HEK293T (cell line): ENCODE data around the gene NPHS1.
A peak's percentile ranks its signal among the peaks of the same experiment; 100 is the strongest.

Experiments
- CTCF ChIA-PET: fragments of 350-600 bp; formaldehyde crosslinking; extraction: SDS; loops from one replicate; lab custom pipeline; 2021; ENCODE audit warnings: antibody characterized with exemption, inconsistent platforms; lab: Yijun Ruan, JAX
- POLR2A ChIA-PET: fragments of 350-600 bp; formaldehyde crosslinking; extraction: SDS; loops from one replicate; lab custom pipeline; 2020; ENCODE audit warnings: antibody characterized with exemption, inconsistent platforms; lab: Yijun Ruan, JAX
- DNase-seq: peaks from one replicate; pipeline ENCODE4 v3.0.0; 2012; ENCODE audit warnings: mixed read lengths; ENCODE audit errors: extremely low spot score
- ARNT ChIP-seq: fragments of 450-650 bp; IDR thresholded peaks from 2 replicates; pipeline ENCODE4 v1.6.1; 2017; ENCODE audit warnings: mild to moderate bottlenecking
- BHLHE40 ChIP-seq: fragments of 450-650 bp; IDR thresholded peaks from 2 replicates; pipeline ENCODE4 v1.6.1; 2016; ENCODE audit warnings: mild to moderate bottlenecking, moderate library complexity, borderline replicate concordance
- CTBP1 ChIP-seq: fragments of 450-650 bp; IDR thresholded peaks from 2 replicates; pipeline ENCODE4 v1.6.1; 2016; ENCODE audit warnings: borderline replicate concordance
- ELF4 ChIP-seq: fragments of 450-650 bp; IDR thresholded peaks from 2 replicates; pipeline ENCODE4 v1.6.1; 2017; ENCODE audit warnings: antibody characterized with exemption
- FOXA1 ChIP-seq: fragments of 450-650 bp; IDR thresholded peaks from 2 replicates; pipeline ENCODE4 v1.6.1; 2016; ENCODE audit warnings: mild to moderate bottlenecking
- FOXK2 ChIP-seq: fragments of 450-650 bp; IDR thresholded peaks from 2 replicates; pipeline ENCODE4 v1.6.1; 2016; ENCODE audit warnings: mild to moderate bottlenecking
- FOXM1 ChIP-seq: fragments of 450-650 bp; IDR thresholded peaks from 2 replicates; pipeline ENCODE4 v1.6.1; 2017; ENCODE audit warnings: mild to moderate bottlenecking, borderline replicate concordance
- HDGF ChIP-seq: fragments of 450-650 bp; IDR thresholded peaks from 2 replicates; pipeline ENCODE4 v1.6.1; 2017; ENCODE audit warnings: antibody characterized with exemption, borderline replicate concordance
- L3MBTL2 ChIP-seq: fragments of 450-650 bp; conservative IDR thresholded peaks from 2 replicates; pipeline ENCODE4 v1.6.1; 2016; ENCODE audit warnings: mild to moderate bottlenecking
- LEF1 ChIP-seq: fragments of 450-650 bp; IDR thresholded peaks from 2 replicates; pipeline ENCODE4 v1.6.1; 2017; ENCODE audit warnings: mild to moderate bottlenecking, borderline replicate concordance
- NFRKB ChIP-seq: fragments of 450-650 bp; IDR thresholded peaks from 2 replicates; pipeline ENCODE4 v1.6.1; 2016; ENCODE audit warnings: mild to moderate bottlenecking, moderate library complexity
- SP1 ChIP-seq: fragments of 450-650 bp; IDR thresholded peaks from 2 replicates; pipeline ENCODE4 v1.6.1; 2017
- SUZ12 ChIP-seq: fragments of 450-650 bp; IDR thresholded peaks from 2 replicates; pipeline ENCODE4 v1.6.1; 2016; ENCODE audit warnings: mild to moderate bottlenecking
- TARDBP ChIP-seq: fragments of 450-650 bp; IDR thresholded peaks from 2 replicates; pipeline ENCODE4 v1.6.1; 2016
- ZNF384 ChIP-seq: fragments of 450-650 bp; IDR thresholded peaks from 2 replicates; pipeline ENCODE4 v1.6.1; 2016
- TF ChIP-seq, protein P1 (sequence below): fragments of 450-650 bp; IDR thresholded peaks from 2 replicates; pipeline ENCODE4 v1.6.1; 2016

NPHS1 gene

DNA sequence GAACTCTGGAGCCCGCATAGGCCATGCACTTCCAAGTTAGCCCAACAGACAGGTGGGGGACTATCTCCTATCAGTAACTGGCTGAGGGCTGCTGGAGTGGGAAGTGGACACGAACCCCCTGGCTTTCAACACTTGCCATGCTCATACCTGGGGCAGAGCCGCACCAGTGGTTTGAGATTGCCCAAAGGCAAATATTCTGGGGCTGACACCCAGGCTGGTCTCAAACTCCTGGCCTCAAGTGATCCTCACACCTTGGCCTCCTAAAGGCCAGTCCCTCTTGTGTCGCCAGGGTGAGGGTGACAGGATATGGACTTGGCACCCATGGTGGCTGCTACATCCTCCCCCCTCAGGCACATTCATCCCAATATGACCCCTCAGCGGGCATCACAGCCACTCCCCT is 34.9 kb upstream of the NPHS1 start:
- no peak for DNase-seq
- TF ChIP-seq FOXM1 = no peak
- POLR2A ChIA-PET = no interaction called here
- CTCF ChIA-PET = no interaction called here

DNA sequence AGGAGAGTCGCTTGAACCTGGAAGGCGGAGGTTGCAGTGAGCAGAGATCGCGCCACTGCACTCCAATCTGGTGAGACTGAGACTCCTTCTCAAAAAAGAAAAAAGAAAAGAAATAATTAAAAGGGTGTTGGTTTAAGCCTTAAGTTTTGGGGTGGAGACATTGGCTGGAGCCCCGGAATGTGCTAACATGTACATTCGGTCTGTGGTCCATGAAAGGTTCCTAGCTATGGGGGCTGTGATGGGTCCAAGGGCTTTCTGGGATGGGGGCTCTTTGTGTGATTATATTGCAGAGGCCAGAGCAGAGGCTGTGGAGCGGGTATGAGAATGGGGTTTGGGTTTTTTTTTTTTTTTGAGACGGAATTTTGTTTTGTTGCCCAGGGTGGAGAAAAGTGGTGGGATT is 33.6 kb upstream of the NPHS1 start:
- ChIA-PET POLR2A (no interaction called here), CTCF (no interaction called here)
- TF ChIP-seq CTBP1 (no peak), ARNT (no peak), FOXM1 (no peak), BHLHE40 (no peak), SUZ12 (no peak), ZNF384 (no peak), L3MBTL2 (no peak), NFRKB (no peak), HDGF (no peak), SP1 (no peak)
- TF ChIP-seq, protein P1, sequence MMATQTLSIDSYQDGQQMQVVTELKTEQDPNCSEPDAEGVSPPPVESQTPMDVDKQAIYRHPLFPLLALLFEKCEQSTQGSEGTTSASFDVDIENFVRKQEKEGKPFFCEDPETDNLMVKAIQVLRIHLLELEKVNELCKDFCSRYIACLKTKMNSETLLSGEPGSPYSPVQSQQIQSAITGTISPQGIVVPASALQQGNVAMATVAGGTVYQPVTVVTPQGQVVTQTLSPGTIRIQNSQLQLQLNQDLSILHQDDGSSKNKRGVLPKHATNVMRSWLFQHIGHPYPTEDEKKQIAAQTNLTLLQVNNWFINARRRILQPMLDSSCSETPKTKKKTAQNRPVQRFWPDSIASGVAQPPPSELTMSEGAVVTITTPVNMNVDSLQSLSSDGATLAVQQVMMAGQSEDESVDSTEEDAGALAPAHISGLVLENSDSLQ = no peak
- no peak for DNase-seq

DNA sequence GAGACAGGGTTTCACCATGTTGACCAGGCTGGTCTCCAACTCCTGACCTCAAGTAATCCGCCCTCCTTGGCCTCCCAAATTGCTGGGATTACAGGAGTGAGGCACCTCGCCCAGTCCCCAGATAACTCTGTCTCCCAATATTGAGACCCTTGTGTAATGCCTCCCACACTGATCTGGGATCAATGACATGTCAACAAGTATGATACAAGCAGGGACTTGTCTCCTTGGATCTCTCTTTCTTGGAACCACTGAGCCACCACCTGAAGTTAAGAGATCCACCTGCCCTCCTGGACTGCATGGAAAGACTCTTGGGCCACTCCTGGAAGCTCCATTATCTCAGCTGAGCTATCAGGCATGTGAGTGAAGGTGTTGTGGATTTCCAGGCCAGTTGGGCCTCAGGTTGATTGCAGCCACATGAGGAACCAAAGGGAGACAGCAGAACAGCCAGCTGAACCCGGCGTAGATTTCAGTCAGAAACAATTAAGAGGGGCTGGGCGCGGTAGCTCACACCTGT is 33.0 kb upstream of the NPHS1 start:
- TF ChIP-seq FOXK2 (no peak), BHLHE40 (no peak), LEF1 (no peak), NFRKB (no peak), ARNT (no peak), TARDBP (no peak), L3MBTL2 (no peak), ELF4 (no peak), ZNF384 (no peak), SP1 (no peak), SUZ12 (no peak), CTBP1 (no peak), HDGF (no peak), FOXM1 (no peak), FOXA1 (no peak)
- TF ChIP-seq, protein P1 = no peak
- DNase-seq = no peak
- ChIA-PET CTCF (no interaction called here), POLR2A (no interaction called here)

DNA sequence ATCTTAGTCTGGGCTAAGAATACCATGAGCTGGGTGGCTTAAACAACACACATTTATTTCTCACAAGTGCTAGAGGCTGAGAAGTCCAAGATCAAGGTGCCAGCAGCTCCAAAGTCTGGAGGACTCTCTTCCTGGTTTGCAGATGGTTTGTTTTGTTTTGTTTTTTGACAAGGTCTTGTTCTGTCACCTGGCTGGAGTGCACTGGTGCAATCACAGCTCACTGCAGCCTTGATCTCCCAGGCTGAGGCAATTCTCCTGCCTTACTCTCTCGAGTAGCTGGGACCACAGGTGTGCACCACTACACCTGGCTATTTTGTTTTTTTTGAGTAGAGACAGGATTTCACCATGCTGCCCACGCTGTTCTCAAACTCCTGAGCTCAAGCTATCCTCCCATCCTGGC is 31.6 kb upstream of the NPHS1 start:
- ChIA-PET CTCF (interaction anchor here (0.6 kb wide), 2 partner anchors 13 to 108 kb away, joined by 3 to 4 read pairs; no protein-coding TSS in a partner anchor), POLR2A (interaction anchor here (1.5 to 2.3 kb wide), 2 partner anchors 42 to 47 kb away, joined by 3 to 8 read pairs; no protein-coding TSS in a partner anchor)
- no peak for DNase-seq
- no peak for TF ChIP-seq LEF1
- TF ChIP-seq, protein P1 = no peak
- TF ChIP-seq CTBP1 = no peak
- TF ChIP-seq FOXK2 = no peak
- TF ChIP-seq SP1 = no peak
- no peak for TF ChIP-seq FOXA1
- TF ChIP-seq ELF4 = no peak
- TF ChIP-seq SUZ12 = no peak
- TF ChIP-seq HDGF = no peak
- TF ChIP-seq ZNF384 = no peak
- TF ChIP-seq NFRKB = no peak
- TF ChIP-seq FOXM1 = no peak
- TF ChIP-seq ARNT = no peak
- no peak for TF ChIP-seq TARDBP

DNA sequence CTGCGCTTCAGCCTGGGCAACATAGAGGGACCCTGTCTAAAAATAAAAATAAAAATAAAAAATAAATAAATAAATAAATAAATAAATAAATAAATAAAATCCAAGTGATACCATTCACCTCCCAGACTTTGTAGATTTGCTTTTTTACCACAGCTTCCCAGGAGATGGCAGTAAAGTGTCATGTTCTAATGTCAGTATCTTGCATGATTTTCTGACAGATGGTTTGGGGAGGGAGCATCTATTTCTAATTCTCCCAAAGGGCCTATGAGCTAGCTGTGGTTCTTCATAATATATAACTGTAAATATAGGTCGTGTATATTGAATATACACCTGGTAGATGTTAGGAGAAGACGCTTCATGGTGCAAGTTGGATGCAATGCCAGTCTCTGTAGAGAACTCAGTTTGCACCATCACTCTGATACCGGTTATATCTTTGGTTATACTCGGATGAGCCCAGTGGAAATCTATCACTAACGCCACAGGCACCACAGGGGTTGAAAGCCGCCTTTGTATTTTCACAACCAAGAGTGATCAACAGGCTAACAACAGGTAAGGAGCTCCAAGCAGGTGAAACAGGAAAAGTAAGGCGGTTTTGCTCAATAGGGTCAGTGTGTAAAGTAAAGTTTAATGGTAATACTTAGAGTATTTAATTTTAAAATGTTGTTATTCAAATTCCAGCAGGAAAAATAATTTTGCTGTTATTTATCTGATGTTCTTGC is 30.0 kb upstream of the NPHS1 start:
- TF ChIP-seq TARDBP = no peak
- no peak for TF ChIP-seq LEF1
- TF ChIP-seq, protein P1 = 0 out of 2 replicates have a peak, but pooled peaks have one; percentile 8
- POLR2A ChIA-PET = interaction anchor here (2.3 kb wide), 1 partner anchor 49 kb away, joined by 8 read pairs; no protein-coding TSS in a partner anchor
- CTCF ChIA-PET = interaction anchor here (0.5 to 1.6 kb wide), 3 partner anchors 11 to 56 kb away, joined by 3 to 5 read pairs (median 3); no protein-coding TSS in a partner anchor
- DNase-seq = peak; percentile 46

DNA sequence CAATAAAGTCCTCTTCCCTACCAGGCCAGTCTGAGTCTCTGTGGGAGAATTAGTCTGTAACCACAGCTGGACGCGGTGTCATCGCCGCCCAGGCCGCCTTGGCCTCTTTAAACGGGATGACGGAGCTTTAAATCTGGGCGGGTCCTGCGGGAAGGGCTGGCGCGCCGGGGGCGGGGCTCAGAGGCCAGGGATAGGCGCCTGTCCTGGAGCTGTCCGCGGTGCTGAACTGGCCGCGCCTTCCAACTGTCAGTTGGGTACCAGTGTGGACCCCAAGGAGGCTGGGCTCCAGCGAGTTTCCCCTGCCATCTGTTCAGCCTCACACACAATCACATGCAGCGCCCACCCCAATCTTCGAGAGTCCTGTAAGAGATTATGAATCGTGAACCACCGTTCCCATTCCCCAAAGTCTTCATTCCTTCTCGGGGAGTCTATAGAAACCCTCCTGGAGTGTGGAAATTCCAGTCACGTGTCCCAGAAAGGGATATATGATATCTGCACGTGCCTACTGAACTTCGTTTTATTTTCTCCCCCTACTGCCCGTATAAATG is 27.5 kb upstream of the NPHS1 start:
- TF ChIP-seq L3MBTL2 = peak; percentile 43; the same call in 1 of the 2 replicates
- no peak for TF ChIP-seq HDGF
- POLR2A ChIA-PET = interaction anchor here (1.1 to 1.6 kb wide), 2 partner anchors 51 to 139 kb away, joined by 3 to 4 read pairs; no protein-coding TSS in a partner anchor
- peak; percentile 91 for DNase-seq
- CTCF ChIA-PET = no interaction called here
